SIG-M5 treated with dmso at 0.1 percent for 504 hours (cell line): ENCODE results near the gene KLHL12.

Experiments
- DNase-seq: peaks from one replicate; lab custom pipeline; 2025; ENCODE audit not compliant: unreplicated experiment; lab: John Stamatoyannopoulos, UW

Gene KLHL12

GRCh38 chr1:202888531-202889360 is 38.3 kb downstream of the KLHL12 start, which contains the start of gene RABIF:
Gene RABIF (minus strand): TSS chr1:202889149. CDS start chr1:202889098, 51 bp downstream.
- DNase-seq, result peak; percentile 99

- DNase-seq, result peak; percentile 57
These were observed 38.9 kb downstream of the KLHL12 start for GRCh38 chr1:202888221-202888530.

GRCh38 chr1:202880961-202881460 is 46.0 kb downstream of the KLHL12 start:
- no peak for DNase-seq

- DNase-seq, result no peak
These were observed 47.0 kb downstream of the KLHL12 start for GRCh38 chr1:202880062-202880461.

- DNase-seq, result no peak
These were observed 47.9 kb downstream of the KLHL12 start for GRCh38 chr1:202879128-202879527.

GRCh38 chr1:202873026-202873425 is 54.0 kb downstream of the KLHL12 start:
- no peak for DNase-seq

- DNase-seq, result peak; percentile 26
These were observed 55.7 kb downstream of the KLHL12 start for GRCh38 chr1:202871367-202871766.

GRCh38 chr1:202862679-202863560 is 64.1 kb downstream of the KLHL12 start:
- DNase-seq, result no peak

GRCh38 chr1:202861420-202862132 is 65.5 kb downstream of the KLHL12 start:
- peak; percentile 70 for DNase-seq

GRCh38 chr1:202860744-202861419 is 66.2 kb downstream of the KLHL12 start:
- DNase-seq, result peak; percentile 86

GRCh38 chr1:202858789-202859414 is 68.1 kb downstream of the KLHL12 start:
- no peak for DNase-seq

- peak; percentile 72 for DNase-seq
These were observed 68.7 kb downstream of the KLHL12 start for GRCh38 chr1:202858331-202858730.

- DNase-seq, result no peak
These were observed 69.9 kb downstream of the KLHL12 start for GRCh38 chr1:202857136-202857610.

- peak; percentile 71 for DNase-seq
These were observed 71.0 kb downstream of the KLHL12 start for GRCh38 chr1:202856014-202856413.

GRCh38 chr1:202854787-202855186 is 72.2 kb downstream of the KLHL12 start:
- DNase-seq, result no peak

- DNase-seq, result peak; percentile 57
These were observed 74.7 kb downstream of the KLHL12 start for GRCh38 chr1:202852163-202852904.

GRCh38 chr1:202850593-202851362 is 76.3 kb downstream of the KLHL12 start:
- DNase-seq, result no peak

- DNase-seq, result no peak
These were observed 78.9 kb downstream of the KLHL12 start for GRCh38 chr1:202848191-202848542.

GRCh38 chr1:202844935-202845334 is 82.1 kb downstream of the KLHL12 start:
- DNase-seq, result no peak
